Mesendoderm (in vitro differentiated cells): ENCODE measurements around the gene ROCK1.

Experiments
- DNase-seq: peaks from one replicate; pipeline ENCODE4 v3.0.0; 2013
- H2AK5ac ChIP-seq: 2 replicates; pipeline ENCODE4 v1.6.1; 2013; ENCODE audit warnings: low read length, inconsistent platforms
- H2BK120ac ChIP-seq: 2 replicates; pipeline ENCODE4 v1.6.1; 2013; ENCODE audit warnings: low read depth, mild to moderate bottlenecking, low read length, moderate library complexity, mixed read lengths
- H2BK15ac ChIP-seq: replicated peaks from 2 replicates; pipeline ENCODE4 v1.6.1; 2013; ENCODE audit warnings: low read depth, mild to moderate bottlenecking, moderate library complexity
- H2BK5ac ChIP-seq: 2 replicates; pipeline ENCODE4 v1.6.1; 2013; ENCODE audit warnings: low read length, inconsistent platforms
- H3K18ac ChIP-seq: 2 replicates; pipeline ENCODE4 v1.6.1; 2013; ENCODE audit warnings: mild to moderate bottlenecking, low read length, mixed read lengths
- H3K23ac ChIP-seq: one replicate; pipeline ENCODE4 v1.6.1; 2013; ENCODE audit warnings: low read length
- H3K27ac ChIP-seq: 2 replicates; pipeline ENCODE4 v1.5.1; 2013; ENCODE audit warnings: low read depth, mild to moderate bottlenecking, inconsistent platforms, low read length, moderate library complexity
- H3K27me3 ChIP-seq: 2 replicates; pipeline ENCODE4 v1.6.1; 2013; ENCODE audit warnings: low read length, control low read depth, mild to moderate bottlenecking, inconsistent platforms; ENCODE audit not compliant: insufficient read depth, poor library complexity
- H3K36me3 ChIP-seq: 2 replicates; pipeline ENCODE4 v1.6.1; 2013; ENCODE audit warnings: low read length, inconsistent platforms; ENCODE audit not compliant: control insufficient read depth, insufficient read depth
- H3K4ac ChIP-seq: one replicate; pipeline ENCODE4 v1.6.1; 2013; ENCODE audit warnings: low read depth, mild to moderate bottlenecking, low read length, moderate library complexity
- H3K4me1 ChIP-seq: 2 replicates; pipeline ENCODE4 v1.6.1; 2013; ENCODE audit warnings: low read depth, low read length, inconsistent platforms; ENCODE audit not compliant: control insufficient read depth
- H3K4me2 ChIP-seq: 2 replicates; pipeline ENCODE4 v1.6.1; 2013; ENCODE audit warnings: low read length
- H3K4me3 ChIP-seq: 2 replicates; pipeline ENCODE4 v1.5.1; 2013; ENCODE audit warnings: mild to moderate bottlenecking, low read length
- H3K56ac ChIP-seq: one replicate; pipeline ENCODE4 v1.6.1; 2013; ENCODE audit warnings: low read length
- H3K79me1 ChIP-seq: 2 replicates; pipeline ENCODE4 v1.6.1; 2013; ENCODE audit warnings: low read length, inconsistent platforms
- H3K79me2 ChIP-seq: 2 replicates; pipeline ENCODE4 v1.6.1; 2013; ENCODE audit warnings: mild to moderate bottlenecking, low read length; ENCODE audit not compliant: control insufficient read depth, insufficient read depth
- H3K9ac ChIP-seq: 2 replicates; pipeline ENCODE4 v1.6.1; 2013; ENCODE audit warnings: low read length, inconsistent platforms
- H4K5ac ChIP-seq: one replicate; pipeline ENCODE4 v1.6.1; 2013; ENCODE audit warnings: low read length
- H4K8ac ChIP-seq: one replicate; pipeline ENCODE4 v1.6.1; 2013; ENCODE audit warnings: low read depth, mild to moderate bottlenecking, control low read depth, low read length, moderate library complexity
- WGBS: extraction: QIAGEN DNeasy Blood & Tissue Kit; methylation state at CpG from one replicate; pipeline ENCODE4 v1.1.7; 2013; ENCODE audit warnings: low lambda C conversion rate, missing lambda C conversion rate; ENCODE audit not compliant: insufficient coverage; ENCODE audit errors: extremely low coverage; 5-methylcytosine and 5-hydroxymethylcytosine counted together

The ROCK1 gene

DNA sequence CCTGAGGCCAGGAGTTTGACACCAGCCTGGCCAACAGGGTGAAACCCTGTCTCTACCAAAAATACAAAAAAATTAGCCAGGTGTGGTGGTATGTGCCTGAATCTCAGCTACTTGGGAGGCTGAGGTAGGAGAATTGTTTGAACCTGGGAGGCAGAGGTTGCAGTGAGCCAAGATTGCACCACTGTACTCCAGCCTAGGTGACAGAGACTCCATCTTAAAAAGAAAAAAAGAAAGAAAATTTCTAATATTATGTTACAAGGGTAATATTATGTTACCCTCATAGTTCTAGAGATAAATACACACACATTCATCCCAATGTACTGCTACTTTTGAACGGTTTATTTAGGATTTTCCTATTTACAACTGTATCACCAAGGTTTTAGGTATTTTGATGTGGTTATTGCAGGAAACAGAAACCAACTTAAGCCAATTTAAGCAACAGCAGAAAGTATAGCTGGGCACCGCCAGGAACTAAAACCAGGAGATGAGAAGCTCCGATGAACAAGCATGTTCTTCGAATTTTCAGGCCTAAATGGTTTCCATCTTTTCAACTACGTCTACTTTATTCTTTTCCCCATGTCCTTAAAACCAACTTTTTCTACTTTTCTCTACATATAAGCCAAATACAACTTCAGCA, 11.8 kb upstream of the ROCK1 start:
- Histone ChIP-seq H3K27ac (no peak overlapping the region), H3K23ac (no peak overlapping the region), H3K79me1 (no peaks in the 10 kb centered on the region), H3K4me2 (no peak overlapping the region), H3K4ac (no peak overlapping the region), H3K9ac (no peak overlapping the region), H2BK15ac (no peak overlapping the region), H4K8ac (no peak overlapping the region), H3K27me3 (no peaks in the 10 kb centered on the region), H2BK120ac (no peak overlapping the region), H3K4me1 (no peaks in the 10 kb centered on the region), H3K79me2 (no peaks in the 10 kb centered on the region), H2AK5ac (no peak overlapping the region), H4K5ac (no peak overlapping the region), H3K4me3 (no peak overlapping the region), H3K36me3 (no peaks in the 10 kb centered on the region), H3K18ac (no peak overlapping the region), H2BK5ac (no peak overlapping the region), H3K56ac (no peak overlapping the region)
- DNase-seq: no peak
- 100% methylated on average over 1 of the region's 5 CpGs for WGBS

DNA sequence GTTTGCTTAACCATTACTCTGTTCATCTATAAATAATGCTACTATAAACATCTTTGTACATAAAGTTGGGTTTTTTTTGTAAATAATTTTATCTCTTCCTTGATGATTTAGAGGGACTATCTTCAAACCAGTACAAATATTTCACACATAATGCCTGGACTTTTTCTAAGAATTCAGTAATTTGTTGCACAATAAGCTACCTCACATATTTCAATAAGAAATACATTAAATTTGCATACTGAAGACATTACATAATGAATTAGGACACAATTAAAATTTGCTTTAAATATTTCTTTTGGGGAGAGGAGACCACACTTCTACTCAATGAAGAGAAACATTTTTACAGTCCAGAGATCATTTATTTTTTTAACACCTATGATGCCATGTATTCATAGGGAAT, 7.2 kb upstream of the ROCK1 start:
- DNase-seq: no peak
- Histone ChIP-seq H3K9ac (no peak overlapping the region), H3K79me1 (no peaks in the 10 kb centered on the region), H3K36me3 (no peaks in the 10 kb centered on the region), H2BK120ac (no peak overlapping the region), H2BK15ac (no peak overlapping the region), H3K56ac (no peak overlapping the region), H3K79me2 (no peaks in the 10 kb centered on the region), H4K8ac (no peak overlapping the region), H4K5ac (no peak overlapping the region), H3K4me1 (no peaks in the 10 kb centered on the region), H3K4me3 (no peak overlapping the region), H3K27me3 (no peaks in the 10 kb centered on the region), H2AK5ac (no peak overlapping the region), H3K4ac (no peak overlapping the region), H3K27ac (no peak overlapping the region), H3K23ac (no peak overlapping the region), H3K4me2 (no peak overlapping the region), H2BK5ac (no peak overlapping the region), H3K18ac (no peak overlapping the region)

DNA sequence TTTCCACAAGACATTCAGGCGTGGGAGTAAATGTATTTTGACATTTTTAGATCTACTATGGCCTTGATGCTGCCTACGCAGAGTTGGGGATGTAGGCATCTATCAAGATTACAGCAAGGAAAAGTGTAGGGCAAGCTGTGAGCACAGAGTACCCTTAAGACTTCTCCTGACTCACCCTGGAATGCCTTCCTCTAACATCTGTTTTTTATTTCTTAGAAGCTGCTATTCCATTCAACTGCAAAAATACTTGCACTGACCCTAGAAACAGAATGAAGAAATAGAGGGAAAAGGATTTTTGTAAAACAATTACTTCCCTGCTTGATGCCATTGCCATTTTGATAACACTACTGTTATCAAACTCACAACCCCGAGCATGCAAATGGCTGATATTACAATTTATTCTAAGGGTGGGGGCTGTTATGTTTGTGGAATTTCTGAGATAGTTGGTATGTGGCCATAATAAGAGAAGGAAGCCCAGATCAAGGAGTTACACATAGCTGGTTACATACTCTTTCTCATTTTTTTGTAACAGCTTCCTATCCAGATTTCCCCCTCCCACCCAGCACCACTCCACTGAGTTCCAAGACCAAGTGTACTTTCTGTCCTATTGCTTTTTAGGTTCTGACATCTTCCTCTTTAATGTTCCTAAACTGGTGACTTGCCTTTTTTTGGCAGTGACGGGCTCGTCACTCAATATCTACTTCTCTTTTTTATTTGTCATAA, 6.0 kb upstream of the ROCK1 start:
- H3K9ac ChIP-seq: no peak overlapping the region
- H4K8ac ChIP-seq: no peak overlapping the region
- no peak overlapping the region for H3K23ac ChIP-seq
- H3K79me2 ChIP-seq: no peaks in the 10 kb centered on the region
- H3K27ac ChIP-seq: no peak overlapping the region
- no peaks in the 10 kb centered on the region for H3K79me1 ChIP-seq
- no peak overlapping the region for H3K4me3 ChIP-seq
- no peaks in the 10 kb centered on the region for H3K27me3 ChIP-seq
- peak; percentile 14 for DNase-seq
- no peak overlapping the region for H2AK5ac ChIP-seq
- no peak overlapping the region for H3K4ac ChIP-seq
- H3K18ac ChIP-seq: no peak overlapping the region
- no peak overlapping the region for H2BK5ac ChIP-seq
- no peak overlapping the region for H2BK15ac ChIP-seq
- H2BK120ac ChIP-seq: no peak overlapping the region
- no peak overlapping the region for H4K5ac ChIP-seq
- H3K36me3 ChIP-seq: no peaks in the 10 kb centered on the region
- no peak overlapping the region for H3K56ac ChIP-seq
- H3K4me1 ChIP-seq: no peaks in the 10 kb centered on the region
- no peak overlapping the region for H3K4me2 ChIP-seq
- WGBS: no CpG with 5 or more reads among the region's 5 CpGs

DNA sequence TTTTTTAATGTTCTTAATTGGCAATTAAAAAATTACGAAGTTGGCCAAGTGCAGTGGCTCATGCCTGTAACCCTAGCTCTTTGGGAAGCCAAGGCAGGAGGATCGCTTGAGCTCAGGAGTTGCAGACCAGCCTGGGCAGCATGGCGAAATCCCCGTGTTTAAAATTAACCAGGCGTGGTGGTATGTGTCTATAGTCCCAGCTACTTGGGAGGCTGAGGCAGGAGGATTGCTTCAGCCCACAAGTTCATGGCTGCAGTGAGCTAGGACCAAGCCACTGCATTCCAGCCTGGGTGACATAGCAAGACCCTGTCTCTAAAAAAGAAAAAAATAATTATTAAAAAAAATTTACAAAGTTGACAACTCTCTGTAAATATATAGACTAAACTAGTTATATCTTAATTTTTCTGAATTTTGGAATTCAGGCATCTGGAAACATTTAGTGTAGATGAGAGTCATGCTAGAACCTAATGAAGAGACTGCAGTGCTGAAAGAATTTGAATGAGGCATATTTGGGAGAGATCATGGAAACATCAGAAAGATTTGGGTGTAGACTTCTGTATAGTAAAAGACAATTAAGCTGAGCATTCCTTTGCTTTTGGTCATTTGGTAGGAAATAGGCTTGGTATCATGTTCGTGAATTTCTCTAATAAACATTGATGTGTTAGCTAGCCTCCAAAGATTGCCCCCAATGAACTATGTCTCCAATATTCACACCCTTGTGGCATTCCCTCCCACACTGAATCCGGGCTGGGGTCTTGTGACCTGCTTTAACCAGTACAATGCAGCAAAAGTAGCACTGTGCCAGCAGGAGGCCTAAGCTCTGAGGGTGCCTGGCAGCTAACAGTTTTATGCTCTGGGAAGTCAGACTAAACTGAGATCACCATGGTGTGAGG, 4.2 kb upstream of the ROCK1 start:
- H3K27me3 ChIP-seq: no peaks in the 10 kb centered on the region
- no peak overlapping the region for H4K5ac ChIP-seq
- no peak overlapping the region for H3K56ac ChIP-seq
- H3K4me2 ChIP-seq: no peak overlapping the region
- no peak overlapping the region for H3K23ac ChIP-seq
- H3K27ac ChIP-seq: no peak overlapping the region
- no peak overlapping the region for H2BK15ac ChIP-seq
- no peak overlapping the region for H2BK5ac ChIP-seq
- H3K9ac ChIP-seq: no peak overlapping the region
- no peak overlapping the region for H3K4ac ChIP-seq
- peak; percentile 64 for DNase-seq
- WGBS: no CpG with 5 or more reads among the region's 7 CpGs
- H3K79me1 ChIP-seq: no peaks in the 10 kb centered on the region
- H3K18ac ChIP-seq: no peak overlapping the region
- H3K36me3 ChIP-seq: no peaks in the 10 kb centered on the region
- H2AK5ac ChIP-seq: no peak overlapping the region
- H3K4me3 ChIP-seq: no peak overlapping the region
- H2BK120ac ChIP-seq: no peak overlapping the region
- no peaks in the 10 kb centered on the region for H3K4me1 ChIP-seq
- H3K79me2 ChIP-seq: peaks cover 3% of the 10 kb centered on the region
- H4K8ac ChIP-seq: no peak overlapping the region

DNA sequence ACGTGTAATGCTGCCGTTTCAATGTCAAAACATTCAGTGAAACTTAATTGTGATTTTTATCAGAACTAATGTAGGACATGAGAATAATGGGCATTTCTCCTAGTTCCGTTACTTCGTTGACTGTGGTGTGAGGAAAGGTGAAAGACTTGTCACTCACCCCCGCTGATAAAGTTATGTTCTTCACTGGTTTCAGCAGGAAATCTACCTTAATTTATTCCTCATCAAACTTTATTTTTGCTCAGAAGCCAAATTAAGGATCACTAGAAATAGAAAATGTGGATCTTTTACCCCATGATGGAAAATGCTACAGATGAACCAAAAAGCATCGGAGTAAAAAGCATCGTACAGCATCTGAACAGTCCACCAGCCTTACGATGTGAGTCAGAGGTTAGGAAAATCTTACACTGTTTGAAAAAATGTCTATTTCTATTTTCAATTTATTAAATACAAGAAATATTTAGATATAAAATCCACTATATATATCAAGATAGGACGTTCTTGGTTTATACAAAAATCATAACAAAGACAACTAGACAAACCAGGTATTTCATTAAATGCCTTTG, 1.0 kb upstream of the ROCK1 start:
- Histone ChIP-seq H4K5ac (no peak overlapping the region), H3K27me3 (no peaks in the 10 kb centered on the region), H3K4me3 (no peak overlapping the region), H2BK120ac (no peak overlapping the region), H3K4ac (no peak overlapping the region), H2BK15ac (no peak overlapping the region), H3K56ac (no peak overlapping the region), H3K79me2 (peaks cover 24% of the 10 kb centered on the region), H3K4me2 (peak overlapping the region; percentile 79), H3K9ac (peak overlapping the region; percentile 66), H4K8ac (no peak overlapping the region), H3K4me1 (peaks cover 5% of the 10 kb centered on the region), H2BK5ac (no peak overlapping the region), H3K18ac (no peak overlapping the region), H2AK5ac (no peak overlapping the region), H3K36me3 (no peaks in the 10 kb centered on the region), H3K27ac (no peak overlapping the region), H3K23ac (no peak overlapping the region), H3K79me1 (peaks cover 7% of the 10 kb centered on the region)
- DNase-seq: peak; percentile 22
- no CpG with 5 or more reads among the region's 9 CpGs for WGBS
